Measurements from ENCODE around the gene UCK2.
"Not testable (repeated sequence)": the region's sequence is repeated elsewhere in the genome, so short reads cannot be mapped to it uniquely, and the experiment has no call there.

The UCK2 gene

DNA sequence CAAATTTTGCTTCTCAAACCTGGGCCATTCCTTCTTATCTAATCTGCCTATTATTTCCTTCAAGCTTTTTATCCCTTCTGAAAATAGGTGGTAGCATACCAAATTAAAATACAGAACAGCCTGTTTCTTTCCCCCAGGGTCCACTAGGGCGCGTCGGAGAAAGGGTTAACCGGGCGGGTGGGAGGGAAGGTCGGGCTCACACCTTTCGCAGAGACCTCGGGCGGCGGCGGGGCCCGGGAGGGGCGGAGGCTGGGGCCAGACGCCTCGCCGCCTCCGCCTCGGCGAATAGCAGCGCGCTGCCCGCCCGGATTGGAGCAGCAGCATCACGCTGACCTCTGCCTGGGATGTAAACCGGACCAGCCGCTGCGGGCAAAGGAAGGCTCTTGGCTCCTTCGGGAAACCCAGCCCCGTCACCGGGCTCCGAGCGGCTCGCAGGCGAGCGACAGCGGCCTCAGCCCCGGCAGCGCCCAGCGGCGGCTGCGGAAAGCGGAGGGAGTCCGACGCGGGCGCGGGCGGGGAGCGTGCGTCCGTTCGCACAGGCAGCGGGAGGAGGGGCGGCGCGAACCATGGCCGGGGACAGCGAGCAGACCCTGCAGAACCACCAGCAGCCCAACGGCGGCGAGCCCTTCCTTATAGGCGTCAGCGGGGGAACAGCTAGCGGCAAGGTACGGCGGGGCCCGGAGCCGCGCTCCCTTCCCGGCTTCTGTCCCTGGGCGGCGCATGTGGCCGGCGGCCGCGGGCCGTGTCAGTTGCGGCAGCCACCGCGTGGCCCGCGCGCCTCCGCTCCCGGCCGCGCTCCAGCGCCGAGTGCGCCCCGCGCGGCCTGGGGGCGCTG, at the start of gene UCK2:
Gene UCK2, plus strand, starts transcription at position 347 of the 835 bp plus-strand sequence. Its CDS starts 220 bp downstream, at position 567.
- peak; percentile 44 for DNase-seq (ENCODE audit: low read depth, low spot score)

DNA sequence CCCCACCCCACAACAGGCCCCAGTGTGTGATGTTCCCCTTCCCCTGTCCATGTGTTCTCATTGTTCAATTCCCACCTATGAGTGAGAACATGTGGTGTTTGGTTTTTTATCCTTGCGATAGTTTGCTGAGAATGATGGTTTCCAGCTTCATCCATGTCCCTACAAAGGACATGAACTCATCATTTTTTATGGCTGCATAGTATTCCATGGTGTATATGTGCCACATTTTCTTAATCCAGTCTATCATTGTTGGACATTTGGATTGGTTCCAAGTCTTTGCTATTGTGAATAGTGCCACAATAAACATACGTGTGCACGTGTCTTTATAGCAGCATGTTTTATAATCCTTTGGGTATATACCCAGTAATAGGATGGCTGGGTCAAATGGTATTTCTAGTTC, 49.2 kb upstream of the UCK2 start:
- not testable (repeated sequence) for DNase-seq (ENCODE audit: low read depth, low spot score)

DNA sequence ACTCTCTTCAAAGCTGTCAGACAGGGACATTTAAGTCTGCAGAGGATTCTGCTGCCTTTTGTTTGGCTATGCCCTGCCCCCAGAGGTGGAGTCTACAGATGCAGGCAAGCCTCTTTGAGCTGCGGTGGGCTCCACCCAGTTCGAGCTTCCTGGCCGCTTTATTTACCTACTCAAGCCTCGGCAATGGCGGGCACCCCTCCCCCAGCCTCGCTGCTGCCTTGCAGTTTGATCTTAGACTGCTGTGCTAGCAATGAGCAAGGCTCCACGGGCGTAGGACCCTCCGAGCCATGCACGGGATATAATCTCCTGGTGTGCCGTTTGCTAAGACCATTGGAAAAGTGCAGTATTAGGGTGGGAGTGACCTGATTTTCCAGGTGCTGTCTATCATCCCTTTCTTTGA, 43.9 kb upstream of the UCK2 start:
- DNase-seq (ENCODE audit: low read depth, low spot score): not testable (repeated sequence)

DNA sequence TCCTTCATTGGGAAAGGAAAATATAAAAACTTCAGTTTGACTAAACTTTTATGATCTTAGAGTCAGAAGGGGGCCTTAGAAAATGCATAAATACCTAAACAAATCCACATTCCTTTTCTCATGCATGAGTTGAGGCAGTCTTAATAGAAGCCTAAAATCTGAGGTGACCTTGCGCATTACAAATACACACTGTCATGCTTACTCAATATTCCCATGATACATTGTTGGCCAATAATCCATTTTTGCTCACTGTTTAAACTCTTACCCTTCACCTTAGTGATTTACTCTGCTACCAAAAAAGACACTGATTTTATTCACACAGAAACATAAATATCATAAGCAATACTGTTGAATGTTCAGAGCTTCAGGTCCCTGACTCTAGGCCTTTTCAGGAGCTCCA, 39.7 kb upstream of the UCK2 start:
- no peak for DNase-seq (ENCODE audit: low read depth, low spot score)

DNA sequence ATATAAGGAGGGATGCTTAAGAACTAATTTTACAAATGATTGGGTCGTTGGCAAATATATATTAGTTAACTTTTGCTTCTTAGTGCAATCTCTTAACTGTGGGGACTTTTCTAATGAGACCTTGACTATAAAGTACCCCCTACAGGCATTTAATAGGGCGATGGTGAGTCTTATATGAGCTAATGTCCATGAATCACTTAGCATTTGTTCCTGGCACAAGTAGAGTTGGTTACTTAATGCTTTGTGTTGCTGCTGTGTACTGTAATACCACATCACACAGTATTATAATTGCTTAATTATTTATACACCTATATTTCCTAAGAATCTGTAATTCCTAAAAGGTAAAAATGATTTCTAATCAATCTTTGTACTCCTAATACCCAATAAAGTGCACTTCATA, 33.5 kb upstream of the UCK2 start:
- DNase-seq (ENCODE audit: low read depth, low spot score): no peak

DNA sequence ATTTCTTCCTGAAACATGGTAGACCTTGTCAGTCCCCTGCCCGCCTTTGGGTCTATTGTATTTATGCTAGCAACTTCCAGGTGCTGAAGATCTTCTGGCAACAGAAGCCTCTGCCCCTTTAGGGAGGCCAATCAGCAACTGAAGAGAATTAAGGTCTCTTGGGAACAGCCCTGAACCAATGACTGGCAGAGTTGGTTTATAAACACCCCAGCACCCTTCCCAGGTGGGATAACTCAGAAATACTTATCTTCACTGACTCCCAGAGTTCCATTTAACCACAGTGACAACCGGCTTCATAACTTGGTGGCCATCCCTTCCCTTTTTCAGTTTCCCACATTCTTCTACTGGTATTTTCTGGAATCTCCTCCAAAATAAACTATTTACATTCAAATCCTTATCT, 31.5 kb upstream of the UCK2 start:
- DNase-seq (ENCODE audit: low read depth, low spot score): no peak

DNA sequence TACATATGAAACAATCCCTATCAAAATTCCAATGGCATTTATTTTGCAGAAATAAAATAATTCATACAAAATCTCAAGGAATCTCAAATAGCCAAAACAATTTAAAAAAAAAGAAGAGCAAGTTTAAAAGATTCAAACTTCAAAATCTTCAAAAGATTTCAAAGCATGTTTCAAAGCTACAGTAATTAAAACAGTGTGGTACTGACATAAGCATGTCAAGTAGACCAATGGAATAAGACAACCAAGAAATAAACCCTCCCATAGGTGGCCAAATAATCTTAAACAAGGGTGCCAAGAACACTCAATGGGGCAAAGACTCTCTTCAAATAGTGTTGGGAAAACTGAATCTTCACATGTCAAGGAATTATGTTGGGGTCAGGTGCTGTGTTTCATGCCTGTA, 28.0 kb upstream of the UCK2 start:
- no peak for DNase-seq (ENCODE audit: low read depth, low spot score)

DNA sequence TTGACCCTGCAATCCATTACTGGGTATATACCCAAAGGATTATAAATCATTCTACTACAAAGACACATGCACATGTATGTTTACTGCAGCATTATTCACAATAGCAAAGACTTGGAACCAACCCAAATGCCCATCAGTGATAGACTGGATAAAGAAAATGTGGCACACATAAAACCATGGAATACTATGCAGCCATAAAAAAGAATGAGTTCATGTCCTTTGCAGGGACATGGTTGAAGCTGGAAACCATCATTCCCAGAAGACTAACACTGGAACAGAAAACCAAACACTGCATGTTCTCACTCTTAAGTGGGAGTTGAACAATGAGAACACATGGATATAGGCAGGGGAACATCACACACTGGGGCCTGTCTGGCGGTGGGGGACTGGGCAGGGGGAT, 22.9 kb upstream of the UCK2 start:
- DNase-seq (ENCODE audit: low read depth, low spot score): not testable (repeated sequence)

DNA sequence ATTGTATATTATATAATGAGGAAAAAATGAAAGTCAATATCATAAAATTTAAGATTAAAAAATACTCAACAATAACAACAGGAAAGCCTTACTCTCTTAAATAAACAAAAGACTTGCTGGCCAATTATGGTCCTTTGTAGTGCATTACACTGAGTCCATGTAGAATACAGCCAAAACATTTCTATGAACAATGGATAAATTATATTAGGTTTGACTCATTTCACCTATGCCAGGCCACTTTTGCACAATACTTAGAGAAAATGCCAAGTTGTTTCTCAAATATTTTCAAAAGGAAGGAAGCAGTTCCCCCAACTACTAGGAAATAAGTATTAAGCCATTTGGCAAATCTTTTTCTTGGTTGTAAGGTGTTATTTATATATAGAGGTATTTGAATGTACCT, 19.8 kb upstream of the UCK2 start:
- no peak for DNase-seq (ENCODE audit: low read depth, low spot score)

DNA sequence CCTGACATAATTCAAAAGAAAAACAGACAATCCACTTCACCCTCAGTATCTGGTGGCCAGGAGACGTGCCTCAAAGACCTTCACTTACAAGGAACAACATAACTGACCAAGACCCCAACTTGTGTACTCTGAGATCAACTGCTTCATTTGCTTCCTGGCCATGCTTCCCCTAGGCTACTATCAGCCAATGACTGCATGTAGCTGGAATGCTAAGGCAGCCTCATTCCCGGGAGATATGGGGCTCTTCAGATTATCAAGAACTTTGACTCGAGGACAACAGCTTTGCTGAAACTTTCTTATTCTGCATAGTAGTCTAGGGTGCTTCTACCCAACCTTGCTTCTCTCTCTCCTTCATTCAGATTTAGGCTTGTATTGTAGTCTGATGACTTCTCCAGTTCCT, 11.7 kb upstream of the UCK2 start:
- no peak for DNase-seq (ENCODE audit: low read depth, low spot score)

DNA sequence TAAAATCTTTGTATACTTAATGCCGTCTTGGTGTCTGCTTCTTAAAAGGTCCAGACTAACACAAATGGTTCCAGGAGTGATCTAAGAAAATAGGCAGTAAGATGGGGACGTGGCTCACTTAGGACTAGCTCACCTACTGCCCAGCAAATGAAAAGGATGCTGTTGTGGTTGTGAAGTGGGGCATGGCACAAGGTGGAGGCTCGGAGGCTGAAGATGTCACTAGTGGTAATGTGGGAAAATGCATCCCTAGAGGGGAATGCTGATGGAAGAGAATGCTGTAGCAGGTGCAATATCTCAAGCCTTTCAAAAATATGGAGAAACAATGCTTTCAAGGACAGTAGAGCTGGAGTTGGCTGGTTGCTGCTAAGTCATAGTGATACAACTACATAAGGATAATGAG, 11.3 kb upstream of the UCK2 start:
- DNase-seq (ENCODE audit: low read depth, low spot score): no peak

DNA sequence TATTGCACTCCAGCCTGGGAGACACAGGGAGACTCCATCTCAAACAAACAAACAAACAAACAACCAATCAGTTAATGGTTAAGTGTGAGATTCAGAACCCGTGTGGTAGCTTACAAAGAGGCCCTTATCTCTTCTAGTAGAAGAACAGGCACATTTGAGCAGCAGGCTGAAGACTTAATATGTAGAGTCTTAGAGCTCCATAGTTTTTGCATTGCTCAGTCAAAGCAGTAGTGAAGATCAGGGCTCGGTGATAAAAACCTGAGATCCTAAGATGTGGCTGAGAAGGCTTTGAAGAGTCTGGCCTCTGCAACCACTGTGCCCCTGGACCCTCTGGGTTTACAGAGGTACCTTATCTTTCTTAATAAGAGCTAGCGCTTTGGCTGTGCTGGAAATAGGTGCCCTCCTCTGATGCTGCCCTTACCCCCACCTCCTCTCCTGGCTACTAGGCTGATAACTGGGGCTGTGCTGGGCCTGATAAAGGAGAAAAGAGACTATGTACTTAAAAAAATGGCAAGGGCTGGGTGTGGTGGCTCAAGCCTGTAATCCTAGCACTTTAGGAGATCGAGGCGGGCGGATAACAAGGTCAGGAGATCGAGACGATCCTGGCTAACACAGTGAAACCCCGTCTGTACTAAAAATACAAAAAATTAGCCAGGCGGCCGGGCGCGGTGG, 10.5 kb upstream of the UCK2 start:
- no peak for DNase-seq (ENCODE audit: low read depth, low spot score)

DNA sequence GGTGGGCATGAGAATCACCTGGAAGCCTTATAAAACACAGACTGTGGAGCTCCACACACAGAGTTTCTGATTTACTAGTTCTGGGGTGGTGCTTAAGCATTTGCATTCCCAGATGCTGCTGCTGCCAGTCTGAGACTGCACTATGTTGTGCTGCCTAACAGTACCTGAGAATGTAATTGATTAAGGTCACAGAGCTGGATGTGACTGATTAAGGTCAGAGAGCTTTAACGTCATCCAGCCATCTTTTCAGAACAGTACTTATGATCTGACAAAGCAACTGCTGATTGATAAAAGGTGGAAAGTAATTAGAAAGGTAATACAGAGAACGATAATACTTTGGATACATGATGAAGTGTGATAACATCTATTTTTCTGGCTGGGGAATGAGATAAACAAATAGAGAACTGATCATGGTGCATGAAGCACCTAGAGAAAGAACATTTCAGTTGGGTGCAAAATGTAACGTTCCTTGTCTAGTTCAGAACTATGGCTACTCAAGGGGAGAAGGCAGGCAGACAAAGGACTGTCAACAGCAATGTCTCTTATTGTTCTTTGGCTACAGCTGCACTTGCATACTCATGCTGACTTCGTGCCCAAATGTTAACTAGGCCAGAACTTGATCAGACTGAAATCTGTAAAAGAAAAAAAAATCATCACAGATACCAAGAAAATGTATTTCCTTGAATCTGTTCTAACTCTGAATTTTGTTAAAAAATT, 3.7 kb upstream of the UCK2 start:
- no peak for DNase-seq (ENCODE audit: low read depth, low spot score)

DNA sequence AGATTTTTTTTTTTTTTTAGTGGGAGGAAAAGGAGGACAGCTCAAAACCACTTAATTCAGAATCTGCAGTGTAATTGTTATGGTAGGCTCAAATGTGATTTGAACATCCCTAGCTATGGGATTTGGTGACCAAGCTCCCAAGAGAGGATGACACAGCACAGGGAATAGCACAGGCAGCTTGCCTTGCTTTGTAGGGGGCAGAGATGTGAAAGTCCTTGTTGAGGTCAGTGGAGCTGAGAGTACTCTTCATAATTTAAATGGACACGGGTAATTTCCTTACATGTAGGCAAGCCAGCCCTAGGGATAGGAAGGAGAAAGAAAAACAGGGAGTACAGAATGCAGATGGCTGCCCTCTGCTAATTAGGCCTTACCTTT, 3.2 kb upstream of the UCK2 start:
- DNase-seq (ENCODE audit: low read depth, low spot score): no peak

DNA sequence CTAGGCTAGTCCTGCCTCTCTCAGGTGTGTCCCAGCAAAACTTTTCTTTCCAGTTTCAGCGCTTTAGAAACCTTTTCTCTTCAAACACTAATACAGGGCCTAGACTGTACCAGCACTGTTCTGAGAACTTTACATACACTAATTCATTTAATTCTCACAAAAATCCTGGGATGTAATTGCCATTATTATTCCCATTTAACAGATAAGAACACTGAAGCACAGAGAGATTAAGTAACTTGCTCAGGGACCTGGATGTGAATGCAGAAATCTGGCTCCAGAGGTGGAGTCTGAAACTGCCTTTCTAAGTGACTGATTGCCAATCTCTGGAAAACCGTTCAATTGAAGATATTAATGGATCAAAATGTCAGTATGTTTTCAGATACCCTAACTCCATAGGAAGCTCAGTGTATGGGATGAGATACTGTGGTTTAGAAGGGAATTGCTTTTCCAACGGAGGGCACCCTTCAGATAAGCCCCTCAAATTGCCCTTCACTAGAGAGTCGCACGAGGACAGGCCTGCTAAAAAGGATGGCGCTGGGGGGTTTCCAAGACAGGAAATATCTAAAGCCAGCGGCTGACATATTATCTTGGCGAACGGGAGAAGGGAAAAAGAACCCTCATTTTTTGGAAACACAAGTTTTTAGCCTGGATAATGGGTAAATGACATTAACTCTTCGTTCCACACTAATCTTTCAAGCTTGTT, 698 bp upstream of the UCK2 start:
- DNase-seq (ENCODE audit: low read depth, low spot score): no peak

DNA sequence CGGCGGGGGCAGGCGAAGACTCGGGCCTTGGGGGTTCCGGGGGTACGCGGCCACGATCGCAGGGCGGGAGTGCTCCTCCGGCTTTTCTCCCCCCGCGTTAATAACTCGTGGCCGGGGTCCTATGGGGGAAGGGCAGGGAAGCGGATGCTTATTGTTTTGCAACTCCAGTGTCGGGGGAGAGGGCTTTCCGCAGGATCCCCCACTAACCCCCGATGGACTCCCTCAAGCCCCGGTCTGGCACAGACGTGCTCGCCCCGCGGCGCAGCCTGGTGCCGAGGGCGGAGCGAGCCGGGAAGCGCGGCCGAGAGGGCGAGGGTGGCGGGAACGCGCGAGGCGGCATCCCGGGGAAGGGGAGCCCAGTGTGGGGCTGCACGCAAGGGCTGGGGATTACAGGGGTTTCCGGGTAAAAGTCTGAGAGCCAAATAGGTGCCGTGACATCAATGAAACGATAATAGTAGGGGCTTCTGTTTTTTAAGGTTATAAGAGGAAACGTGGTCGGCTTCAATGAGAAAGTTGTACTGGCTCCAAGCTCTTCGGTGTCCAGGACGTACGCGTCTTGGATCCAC, 772 bp downstream of the UCK2 start:
- DNase-seq (ENCODE audit: low read depth, low spot score): no peak

DNA sequence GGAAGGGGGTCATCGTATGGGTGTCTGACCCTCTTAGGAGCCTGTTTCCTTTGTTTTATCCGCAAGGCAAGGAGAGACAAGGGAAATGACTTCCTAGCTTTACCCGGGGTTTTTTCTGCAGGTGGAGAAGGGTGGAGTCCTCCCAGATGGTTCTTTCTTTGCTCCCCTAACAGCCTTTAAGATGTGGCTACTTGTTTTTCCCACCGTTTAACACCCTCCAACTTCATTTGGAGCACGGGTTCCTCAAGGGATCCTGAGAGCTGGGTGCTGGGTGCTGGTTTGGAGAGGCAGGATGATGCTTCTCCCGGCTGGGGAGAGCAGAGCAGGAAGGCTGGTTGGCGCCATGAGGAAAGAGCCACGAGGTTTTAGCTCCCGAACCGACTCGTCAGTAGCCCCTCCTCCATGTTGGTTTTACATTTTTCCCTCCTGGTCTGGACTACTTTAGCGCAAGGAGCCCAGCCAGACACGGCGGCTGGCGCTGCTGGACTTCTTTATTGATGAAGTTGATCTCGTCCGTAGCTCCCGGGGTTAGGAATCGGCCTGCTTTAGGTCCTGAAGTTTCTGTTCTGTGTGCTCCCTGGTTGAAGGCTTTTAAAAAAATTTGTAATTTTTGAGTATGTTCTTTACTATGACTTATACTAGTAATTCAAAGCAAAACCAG, 1.4 kb downstream of the UCK2 start:
- DNase-seq (ENCODE audit: low read depth, low spot score): no peak

DNA sequence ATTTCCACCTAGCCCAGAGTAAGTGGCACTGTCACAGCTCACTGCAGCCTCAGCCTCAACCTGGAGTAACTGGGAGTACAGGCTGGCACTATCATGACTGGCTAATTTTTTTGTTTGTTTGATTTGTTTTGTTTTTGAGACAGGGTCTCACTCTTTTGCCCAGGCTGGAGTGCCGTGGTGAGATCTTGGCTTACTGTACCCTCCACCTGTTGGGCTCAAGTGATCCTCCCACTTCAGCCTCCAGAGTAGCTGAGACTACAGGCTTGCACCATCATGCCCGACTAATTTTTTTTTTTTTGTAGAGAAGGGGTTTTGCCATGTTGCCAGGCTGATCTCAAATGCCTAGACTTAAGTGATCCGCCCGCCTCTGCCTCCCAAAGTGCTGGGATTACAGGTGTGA, 2.5 kb downstream of the UCK2 start:
- no peak for DNase-seq (ENCODE audit: low read depth, low spot score)

DNA sequence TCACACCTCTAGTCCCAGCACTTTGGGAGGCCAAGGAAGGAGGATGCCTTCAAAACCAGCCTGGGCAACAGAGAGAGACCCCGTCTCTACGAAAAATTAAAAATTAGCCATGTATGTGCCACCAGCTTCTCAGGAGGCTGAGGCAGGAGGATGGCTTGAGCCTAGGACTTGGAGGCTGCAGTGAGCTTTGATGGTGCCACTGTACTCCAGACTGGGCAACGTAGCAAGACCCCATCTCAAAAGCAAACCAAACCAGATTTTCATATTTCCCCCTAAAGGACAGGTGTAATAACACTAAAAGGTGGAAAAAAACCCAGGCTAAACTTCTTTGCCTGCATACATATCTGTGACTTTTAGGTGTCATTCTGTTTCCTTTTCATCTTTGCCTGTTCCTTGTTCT, 3.7 kb downstream of the UCK2 start:
- no peak for DNase-seq (ENCODE audit: low read depth, low spot score)

DNA sequence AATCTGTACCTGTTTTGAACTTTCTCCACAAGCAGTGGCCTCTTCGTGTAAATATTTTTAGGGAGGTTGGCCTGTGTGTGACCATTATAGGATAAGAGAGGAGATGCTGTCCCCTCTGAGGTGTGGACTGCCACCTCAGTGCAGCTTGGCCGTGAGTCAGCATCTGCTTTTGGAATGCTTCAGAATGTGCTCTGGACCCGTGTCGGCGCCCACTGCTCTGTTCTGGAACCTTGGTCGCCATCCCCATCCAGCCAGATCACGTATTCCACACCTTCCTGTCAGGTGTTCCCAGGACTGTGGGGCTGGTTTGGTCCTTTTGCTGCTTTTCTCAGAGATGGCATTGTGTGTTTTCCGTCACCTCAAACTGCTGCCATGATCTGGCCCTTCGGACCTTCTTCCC, 5.5 kb downstream of the UCK2 start:
- no peak for DNase-seq (ENCODE audit: low read depth, low spot score)

DNA sequence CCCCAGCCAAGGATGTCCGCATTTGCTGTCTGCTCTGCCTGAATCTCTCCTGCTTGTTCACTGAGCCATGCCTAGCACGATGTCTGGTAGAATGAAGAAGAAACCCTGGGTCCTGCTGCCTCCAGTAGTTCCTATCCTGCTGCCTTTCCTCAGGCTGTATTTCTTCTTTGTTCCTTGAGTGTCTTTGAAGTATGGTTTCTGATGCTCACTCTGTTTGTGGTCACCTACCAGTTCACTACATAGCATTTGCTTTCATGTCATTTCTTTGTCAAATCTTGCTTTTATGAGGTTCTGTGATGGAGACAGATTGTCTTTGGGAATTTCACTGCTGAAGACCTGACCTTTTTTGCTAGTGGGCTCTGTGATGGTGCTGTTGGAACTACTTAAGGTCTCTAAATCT, 5.9 kb downstream of the UCK2 start:
- no peak for DNase-seq (ENCODE audit: low read depth, low spot score)

Measured in smooth muscle cell of the brain vasculature (primary cell).